ENCODE results near the gene SLC27A5.

DNA sequence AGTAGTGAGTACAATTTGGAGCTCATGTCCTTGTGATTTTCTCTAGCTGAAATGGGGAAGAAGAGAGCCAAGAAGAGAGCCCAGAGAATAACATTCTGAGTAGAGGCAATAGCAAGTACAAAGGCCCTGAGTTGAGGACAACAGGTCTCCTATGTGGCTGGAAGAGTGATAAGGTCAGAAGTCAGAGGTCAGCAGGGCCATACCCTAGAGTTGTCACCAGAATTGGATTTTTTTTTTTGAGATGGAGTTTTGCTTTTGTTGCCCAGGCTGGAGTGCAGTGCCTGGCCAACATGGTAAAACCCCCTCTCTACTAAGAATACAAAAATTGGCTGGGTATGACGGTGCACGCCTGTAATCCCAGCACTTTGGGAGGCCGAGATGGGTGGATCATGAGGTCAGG, 24.1 kb upstream of the SLC27A5 start:
- TF ChIP-seq, protein P1, sequence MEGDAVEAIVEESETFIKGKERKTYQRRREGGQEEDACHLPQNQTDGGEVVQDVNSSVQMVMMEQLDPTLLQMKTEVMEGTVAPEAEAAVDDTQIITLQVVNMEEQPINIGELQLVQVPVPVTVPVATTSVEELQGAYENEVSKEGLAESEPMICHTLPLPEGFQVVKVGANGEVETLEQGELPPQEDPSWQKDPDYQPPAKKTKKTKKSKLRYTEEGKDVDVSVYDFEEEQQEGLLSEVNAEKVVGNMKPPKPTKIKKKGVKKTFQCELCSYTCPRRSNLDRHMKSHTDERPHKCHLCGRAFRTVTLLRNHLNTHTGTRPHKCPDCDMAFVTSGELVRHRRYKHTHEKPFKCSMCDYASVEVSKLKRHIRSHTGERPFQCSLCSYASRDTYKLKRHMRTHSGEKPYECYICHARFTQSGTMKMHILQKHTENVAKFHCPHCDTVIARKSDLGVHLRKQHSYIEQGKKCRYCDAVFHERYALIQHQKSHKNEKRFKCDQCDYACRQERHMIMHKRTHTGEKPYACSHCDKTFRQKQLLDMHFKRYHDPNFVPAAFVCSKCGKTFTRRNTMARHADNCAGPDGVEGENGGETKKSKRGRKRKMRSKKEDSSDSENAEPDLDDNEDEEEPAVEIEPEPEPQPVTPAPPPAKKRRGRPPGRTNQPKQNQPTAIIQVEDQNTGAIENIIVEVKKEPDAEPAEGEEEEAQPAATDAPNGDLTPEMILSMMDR (IDR thresholded peaks at IDR 0.05; ENCODE audit: borderline replicate concordance, extremely low read depth, low read length, poor library complexity, severe bottlenecking): no peak
- TF ChIP-seq EZH2 (IDR thresholded peaks at IDR 0.05; ENCODE audit: borderline replicate concordance, low read depth, low read length, severe bottlenecking): no peak

Measured in DND-41 (cell line).